GM13976 (cell line): ENCODE results near the gene BARX2.

Experiments
- DNase-seq: peaks from one replicate; pipeline ENCODE4 v3.0.0; 2012; ENCODE audit warnings: low spot score
- CTCF ChIP-seq: IDR thresholded peaks from 2 replicates; pipeline ENCODE4 v1.5.1; 2012; ENCODE audit warnings: borderline replicate concordance, mild to moderate bottlenecking; ENCODE audit not compliant: insufficient read depth; ENCODE audit errors: extremely low read depth, missing control alignments, control extremely low read depth
- in situ Hi-C: fragments of 300-500 bp; cut with MboI; formaldehyde crosslinking; loops from one replicate; pipeline ENCODE4 v1.12.0; 2022; ENCODE audit warnings: low sequenced_read_pairs, mixed read lengths, inconsistent platforms; ENCODE audit not compliant: unreplicated experiment

Gene BARX2

GRCh38 chr11:129457321-129457720 is 81.7 kb downstream of the BARX2 start:
- no peak for TF ChIP-seq CTCF
- DNase-seq, result no peak
- in situ Hi-C loops, result no loop called here

GRCh38 chr11:129458278-129458677 is 82.6 kb downstream of the BARX2 start:
- TF ChIP-seq CTCF, result no peak
- in situ Hi-C loops, result no loop called here

GRCh38 chr11:129458756-129459535 is 83.3 kb downstream of the BARX2 start:
- no peak for TF ChIP-seq CTCF
- in situ Hi-C loops, result no loop called here
- DNase-seq, result no peak

More at GRCh38 chr11:129458278-129458677, 82.6 kb downstream of the BARX2 start:
- no peak for DNase-seq

- no peak for TF ChIP-seq CTCF
- in situ Hi-C loops, result no loop called here
- DNase-seq, result no peak
Measured at GRCh38 chr11:129460714-129461113, 85.1 kb downstream of the BARX2 start.

- no peak for TF ChIP-seq CTCF
- in situ Hi-C loops, result no loop called here
- DNase-seq, result no peak
Measured at GRCh38 chr11:129484068-129484467, 108.4 kb downstream of the BARX2 start.

- TF ChIP-seq CTCF, result no peak
- in situ Hi-C loops, result no loop called here
Measured at GRCh38 chr11:129489249-129489648, 113.6 kb downstream of the BARX2 start.

More at GRCh38 chr11:129489249-129489648, 113.6 kb downstream of the BARX2 start:
- no peak for DNase-seq
